ENCODE results near the gene CD300H.
"Not testable (repeated sequence)": the region's sequence is repeated elsewhere in the genome, so short reads cannot be mapped to it uniquely, and the experiment has no call there.

Gene CD300H

DNA sequence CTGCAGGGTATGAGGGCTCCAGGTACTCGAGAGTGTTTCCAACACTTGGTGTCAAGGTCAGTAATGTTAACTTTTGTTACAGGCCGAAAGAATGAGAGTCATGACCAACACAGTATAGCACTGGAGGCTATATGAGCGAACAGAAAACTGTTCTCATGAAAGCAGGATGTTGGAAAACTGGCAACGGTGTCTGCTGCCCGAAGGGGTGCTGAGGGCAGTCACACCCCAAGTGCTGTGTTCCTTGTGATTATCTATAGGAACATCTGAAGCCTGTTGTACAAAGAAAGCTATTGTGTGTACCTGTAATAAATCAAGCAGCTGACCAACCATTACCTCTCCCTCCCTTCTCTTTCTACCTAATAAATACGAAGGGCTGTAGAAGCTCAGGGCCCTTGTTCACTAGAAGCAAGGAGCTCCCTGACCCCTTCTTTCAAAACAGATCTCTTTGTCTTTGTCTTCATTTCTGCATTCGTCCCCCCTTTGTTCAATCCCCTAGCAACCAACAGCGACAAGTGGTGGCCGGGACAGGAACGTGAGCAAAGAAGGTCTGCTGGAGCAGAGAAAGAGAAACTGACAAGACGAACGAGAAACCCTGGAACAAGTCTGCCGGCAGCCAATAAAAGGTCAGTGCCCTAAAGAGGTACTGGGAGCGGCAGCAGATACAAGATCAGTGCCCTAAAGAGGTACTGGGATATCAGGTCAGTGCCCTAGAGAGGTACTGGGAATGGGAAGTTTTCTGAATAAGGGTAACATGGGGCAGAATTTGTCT is 17.2 kb upstream of the CD300H start:
- DNase-seq, result no peak

DNA sequence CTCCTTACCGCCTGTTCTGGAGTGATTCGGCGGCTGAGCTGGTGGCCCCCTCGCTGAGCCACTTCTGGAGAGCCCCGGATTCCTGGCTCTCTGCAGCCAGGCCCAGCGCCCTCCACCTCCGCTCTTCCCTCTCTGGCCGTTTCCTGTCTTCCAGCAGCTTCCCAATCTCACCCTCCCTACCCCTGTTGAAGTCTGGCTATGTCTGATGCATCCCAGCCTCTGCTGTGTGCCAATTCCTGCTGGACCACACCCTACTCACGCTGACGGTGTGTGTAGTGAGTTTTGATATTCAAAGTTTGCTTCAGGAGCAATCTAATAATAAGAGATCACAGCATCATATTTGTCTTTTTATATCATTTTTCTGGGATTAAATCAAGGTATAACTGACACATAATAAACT is 15.3 kb upstream of the CD300H start:
- no peak for DNase-seq

DNA sequence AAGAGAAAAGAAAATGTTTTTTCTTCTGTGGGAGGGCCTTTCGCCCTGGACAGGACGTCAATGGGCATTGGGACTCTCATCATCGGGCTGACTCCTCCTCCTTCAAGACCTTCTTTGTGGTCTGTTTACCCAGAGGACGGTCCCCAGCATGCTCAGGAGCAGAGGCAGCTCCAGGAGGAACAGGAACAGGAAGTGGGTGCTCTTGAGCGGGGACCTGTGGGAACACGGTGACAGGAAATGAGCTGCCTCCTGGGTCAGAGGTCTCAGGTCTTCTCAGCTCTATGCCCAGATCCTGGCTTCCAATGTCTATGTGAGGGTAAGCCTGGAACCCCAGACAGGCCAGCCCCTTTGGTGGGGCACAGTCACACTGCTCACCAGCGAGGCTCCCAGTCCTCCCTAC is 12.6 kb upstream of the CD300H start:
- DNase-seq, result no peak

DNA sequence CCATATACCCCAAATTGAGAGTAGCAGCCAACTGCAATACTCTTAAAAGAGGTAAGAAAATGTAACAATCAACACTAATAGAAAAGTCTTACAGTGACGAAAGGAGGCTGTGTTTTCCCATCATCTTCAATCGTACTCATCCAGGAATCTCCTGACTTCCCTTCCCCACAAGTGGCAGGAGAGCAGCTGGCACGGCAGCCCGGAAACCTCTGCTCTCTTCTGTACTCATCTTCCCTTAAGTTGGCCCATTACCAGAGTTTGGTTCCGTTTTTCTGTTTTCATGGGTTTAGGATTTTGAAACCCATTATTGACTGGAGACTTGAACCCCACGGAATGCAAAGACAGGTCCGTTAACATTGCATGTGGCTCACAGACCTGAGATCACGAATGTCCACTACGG is 11.7 kb upstream of the CD300H start:
- DNase-seq, result no peak

DNA sequence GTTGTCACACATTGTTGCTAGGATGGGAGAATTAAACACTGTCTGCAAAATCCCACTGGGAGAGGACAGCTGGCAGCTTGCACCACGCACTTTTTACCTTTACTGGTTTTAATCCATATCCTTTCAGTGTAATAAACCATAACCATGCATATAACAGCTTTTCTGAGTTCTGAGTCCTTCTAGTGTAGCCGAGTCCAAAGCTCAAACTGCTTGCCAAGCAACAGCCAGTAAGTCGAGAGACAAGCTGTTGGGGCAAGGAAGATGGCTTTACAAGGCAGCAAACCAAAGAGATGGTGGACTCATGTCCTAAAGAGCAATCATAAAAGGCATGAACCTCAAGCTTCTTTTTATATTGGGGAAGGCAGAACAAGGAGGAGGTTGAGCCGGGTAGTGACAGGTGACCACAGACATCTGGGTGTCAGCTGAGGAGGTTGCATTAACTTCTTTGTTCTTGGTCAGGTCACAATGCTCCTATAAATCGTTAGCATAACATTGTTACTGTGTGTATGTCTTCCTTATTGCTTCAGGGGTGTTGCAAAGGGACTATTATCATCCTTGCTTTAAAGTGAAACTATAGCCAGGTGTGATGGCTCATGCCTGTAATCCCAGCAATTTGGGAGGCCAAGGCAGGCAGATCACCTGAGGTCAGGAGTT is 7.3 kb upstream of the CD300H start:
- DNase-seq, result no peak

DNA sequence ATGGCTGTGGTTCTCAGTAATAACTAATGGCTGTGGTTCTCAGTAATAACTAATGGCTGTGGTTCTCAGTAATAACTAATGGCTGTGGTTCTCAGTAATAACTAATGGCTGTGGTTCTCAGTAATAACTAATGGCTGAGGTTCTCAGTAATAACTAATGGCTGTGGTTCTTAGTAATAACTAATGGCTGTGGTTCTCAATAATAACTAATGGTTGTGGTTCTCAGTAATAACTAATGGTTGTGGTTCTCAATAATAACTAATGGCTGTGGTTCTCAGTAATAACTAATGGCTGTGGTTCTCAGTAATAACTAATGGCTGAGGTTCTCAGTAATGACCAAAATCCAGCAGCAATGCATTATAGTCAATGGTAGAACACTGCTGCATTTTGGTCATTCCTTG is 6.3 kb upstream of the CD300H start:
- not testable (repeated sequence) for DNase-seq

DNA sequence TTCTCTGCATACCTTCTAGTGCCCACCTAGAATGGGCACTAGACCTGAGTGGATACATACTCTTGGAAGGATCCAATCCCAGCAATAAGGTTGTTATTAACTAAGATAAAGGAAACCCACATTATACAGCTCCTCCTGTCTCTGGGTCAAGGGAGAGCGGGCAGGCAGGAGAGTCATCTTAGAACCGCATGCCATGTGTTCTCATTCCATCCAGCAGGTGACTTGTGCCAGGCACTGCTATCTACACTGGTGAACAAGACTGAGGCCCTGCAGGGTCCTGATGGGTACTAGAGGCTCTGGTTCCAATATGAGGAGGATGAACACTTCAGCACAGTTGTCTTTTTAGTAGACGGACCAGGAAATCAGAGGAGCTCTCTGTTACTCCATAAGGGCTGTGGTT is 5.9 kb upstream of the CD300H start:
- no peak for DNase-seq

DNA sequence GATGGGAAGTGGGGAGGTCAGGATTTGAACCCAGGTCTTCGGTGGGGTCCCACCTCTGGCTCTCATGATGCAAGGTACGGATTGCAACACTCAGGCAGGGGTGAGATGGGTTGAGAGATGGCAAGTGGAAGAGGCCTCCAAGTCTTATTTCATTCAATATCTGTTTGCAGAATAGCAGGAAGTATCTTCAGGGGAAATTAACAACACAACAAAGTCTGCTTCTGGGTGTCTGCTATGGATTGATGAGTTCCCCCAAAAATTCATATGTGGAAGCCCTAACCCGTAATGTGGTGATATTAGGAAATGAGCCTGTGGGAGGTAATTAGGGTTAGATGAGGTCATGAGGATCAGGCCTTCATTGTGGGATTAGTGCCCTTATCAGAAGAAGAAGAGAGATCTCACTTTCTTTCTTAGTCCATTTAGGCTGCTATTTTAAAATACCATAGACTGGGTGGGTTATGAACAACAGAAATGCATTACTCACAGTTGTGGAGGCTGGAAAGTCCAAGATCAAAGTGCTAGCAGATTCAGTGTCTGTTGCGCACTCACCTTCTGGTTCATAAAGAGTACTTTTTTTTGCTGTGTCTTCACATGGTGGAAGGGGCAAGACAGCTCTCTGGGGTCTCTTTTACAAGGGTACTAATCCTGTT is 4.4 kb upstream of the CD300H start:
- DNase-seq, result no peak

DNA sequence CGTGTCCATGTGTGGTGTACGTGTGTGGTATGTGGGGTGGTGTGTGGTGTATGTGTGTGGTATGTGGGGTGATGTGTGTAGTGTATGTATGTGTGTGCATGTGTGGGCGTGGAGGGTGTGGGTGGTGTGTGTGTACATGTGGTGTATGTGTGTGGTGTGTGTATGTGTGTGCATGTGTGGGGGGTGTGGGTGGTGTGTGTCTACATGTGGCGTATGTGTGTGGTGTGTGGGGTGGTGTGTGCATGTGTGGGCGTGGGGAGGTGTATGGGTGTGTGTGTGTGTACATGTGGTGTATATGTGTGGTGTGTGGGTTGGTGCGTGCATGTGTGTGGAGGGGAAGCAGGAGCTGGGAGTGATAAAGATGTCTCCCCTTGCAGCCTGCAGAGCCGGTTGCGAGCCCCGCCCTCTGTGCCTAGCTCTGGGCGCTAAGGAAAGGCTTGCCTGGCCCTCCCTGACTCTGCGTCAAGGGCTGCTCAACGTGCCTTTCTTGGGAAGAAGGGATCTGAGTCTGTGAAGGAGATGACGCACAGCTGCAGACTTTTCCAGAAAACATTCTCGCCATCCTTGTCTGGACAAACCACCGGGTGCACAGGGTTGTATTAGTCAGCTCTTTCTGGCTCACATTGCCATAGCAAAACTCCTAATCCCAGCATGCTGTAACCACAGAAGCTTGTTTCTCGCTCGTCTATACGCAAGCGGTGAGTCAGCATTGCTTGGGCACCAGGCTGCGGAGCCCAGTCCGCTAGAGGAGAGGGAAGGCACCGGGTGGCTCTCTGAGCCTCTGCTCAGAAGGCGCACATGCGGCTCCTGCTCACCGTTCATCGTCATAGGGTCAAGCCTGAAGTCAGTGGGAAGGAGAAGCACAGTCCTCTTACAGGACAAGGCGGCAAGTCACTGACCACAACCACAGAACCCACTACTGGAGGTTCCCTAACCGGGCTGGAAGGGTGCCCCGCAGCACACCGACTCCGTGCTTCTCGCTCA is 2.0 kb upstream of the CD300H start:
- no peak for DNase-seq

DNA sequence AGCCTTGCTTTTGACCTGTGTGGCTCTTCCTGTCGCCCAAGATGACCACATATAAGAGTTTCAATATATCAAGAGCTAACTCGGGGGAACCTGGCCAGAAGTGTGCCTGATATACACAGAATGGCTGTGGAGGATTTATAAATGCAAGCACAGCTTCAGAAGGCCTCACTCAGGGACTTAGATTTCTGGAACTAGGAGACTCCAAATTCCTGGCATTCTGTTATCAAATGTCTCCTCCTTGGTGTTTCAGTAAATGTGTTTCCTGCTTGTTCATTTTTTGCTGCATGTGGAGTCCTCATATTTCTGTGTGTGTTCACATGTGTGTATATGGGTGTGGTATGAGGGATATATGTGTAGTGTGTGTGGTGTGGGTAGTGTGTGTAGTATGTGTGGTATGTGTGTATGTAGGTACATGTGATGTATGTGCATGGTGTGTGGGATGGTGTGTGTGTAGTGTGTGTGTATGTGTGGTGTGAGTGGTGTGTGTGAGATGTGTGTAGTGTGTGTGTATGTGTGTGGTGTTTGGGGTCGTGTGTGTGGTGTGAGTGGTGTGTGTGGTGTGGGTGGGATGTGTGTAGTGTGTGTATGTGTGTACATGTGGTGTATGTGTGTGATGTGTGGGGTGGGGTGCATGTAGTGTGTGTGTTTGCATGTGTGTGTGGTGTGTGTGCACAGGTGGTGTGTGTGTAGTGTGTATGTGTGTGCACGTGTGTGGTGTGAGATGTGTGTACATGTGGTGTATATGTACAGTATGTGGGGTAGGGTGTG is 981 bp upstream of the CD300H start:
- DNase-seq, result no peak

DNA sequence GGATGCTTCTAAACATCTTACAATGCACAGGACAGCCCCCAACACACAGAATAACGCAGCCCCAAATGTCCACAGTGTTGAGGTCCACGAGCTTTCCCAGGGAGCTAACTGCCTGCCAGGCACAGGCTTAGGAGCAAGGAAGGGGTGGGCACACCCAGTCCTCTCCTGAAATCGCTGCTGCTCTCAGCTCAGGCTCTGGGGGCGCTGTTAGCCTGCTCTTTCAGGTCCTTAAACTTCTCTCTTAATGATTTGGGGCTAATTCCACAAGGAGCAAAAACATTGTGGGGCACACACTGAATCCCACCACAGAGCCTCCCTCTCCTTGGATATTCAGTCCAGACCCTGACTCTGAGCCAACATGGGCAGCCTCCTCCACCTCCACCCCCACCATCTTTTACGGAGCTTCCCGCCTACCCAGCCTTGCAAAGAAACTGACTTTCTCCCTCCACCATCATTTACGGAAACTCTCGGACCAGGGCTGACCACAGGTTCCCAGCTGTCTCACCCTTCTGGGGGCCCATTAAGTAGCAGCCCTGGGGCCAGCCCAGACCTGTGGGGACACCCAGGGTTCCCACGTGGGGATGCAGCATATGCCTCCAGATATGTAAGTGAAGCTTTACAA is 1.1 kb downstream of the CD300H start:
- DNase-seq, result no peak

DNA sequence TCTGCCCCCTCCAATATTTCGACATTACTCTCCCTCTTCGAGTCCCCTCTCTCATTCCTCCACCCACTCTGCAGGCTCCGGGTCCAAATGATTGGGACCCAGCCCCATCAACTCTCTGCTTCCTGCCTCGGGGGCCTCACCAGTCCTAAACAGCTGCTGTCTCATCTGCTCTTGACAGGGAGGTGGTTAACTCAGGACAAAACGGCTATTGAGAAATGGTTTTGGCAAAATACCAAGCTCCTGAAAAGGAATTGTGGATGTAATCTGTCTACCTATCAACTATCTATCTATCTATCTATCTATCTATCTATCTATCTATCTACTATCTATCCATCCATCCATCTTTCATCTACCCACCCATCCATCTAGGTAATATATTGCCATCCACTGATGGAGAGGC is 2.2 kb downstream of the CD300H start:
- no peak for DNase-seq

DNA sequence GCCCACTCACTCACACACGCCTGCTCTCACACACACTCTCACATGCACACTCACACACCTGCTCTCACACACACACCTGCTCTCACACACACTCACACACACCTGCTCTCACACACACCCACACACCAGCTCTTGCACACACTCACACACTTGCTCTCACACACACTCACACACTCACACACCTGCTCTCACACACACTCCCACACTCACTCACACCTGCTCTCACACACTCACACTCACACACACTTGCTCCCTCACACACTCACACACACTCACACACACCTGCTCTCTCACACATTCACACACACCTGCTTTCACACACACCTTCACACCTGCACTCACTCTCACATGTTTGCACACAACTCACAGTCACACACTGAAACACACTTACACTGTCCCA is 4.0 kb downstream of the CD300H start:
- no peak for DNase-seq

DNA sequence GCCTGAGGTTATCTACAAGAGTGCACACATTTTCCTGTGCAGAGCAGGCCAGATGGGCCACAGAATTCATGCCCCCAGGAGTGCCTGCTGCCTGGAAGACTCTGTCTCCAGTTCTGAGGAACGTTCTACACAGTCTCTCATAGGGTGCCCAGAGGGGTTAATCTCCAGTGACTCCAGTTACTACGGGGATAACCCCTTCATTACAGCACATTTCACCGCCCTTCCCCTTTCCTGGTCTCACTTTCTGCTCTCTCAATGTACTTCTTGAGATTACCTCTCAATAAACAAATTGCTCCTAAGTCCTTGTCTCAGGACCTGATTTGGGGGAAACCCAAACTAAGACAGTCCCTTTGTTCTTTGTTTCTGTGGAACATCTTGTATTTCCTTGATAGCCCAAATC is 5.7 kb downstream of the CD300H start:
- DNase-seq, result no peak

DNA sequence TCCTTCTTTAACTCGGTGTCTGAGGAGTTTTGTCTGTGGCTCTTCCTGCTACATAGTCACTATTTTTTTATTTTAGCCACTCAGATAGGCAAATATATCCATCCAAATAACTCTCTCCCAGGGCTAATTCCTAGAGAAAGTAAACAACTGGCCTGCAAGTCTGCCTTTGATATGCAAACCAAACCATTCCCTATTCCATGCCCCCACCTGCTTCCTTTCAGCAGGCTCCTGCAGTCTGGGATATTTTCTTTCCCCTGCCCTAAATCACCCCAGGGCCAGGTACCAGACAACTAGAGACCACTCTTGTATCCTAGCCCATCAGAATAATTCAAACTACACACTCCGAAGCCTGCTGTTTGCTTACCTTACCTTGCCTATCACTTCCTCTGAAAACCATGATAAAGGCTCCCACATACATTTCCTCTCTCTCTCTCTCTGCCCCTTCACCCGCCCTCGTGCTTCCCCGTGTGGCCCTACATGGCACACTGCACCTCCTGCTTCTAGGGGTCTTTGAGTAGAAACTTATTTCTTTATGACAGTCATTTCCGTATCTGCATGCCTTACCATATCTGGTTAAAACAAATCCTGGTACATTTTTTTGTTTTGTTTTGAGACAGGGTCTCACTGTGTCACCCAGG is 8.3 kb downstream of the CD300H start:
- no peak for DNase-seq

DNA sequence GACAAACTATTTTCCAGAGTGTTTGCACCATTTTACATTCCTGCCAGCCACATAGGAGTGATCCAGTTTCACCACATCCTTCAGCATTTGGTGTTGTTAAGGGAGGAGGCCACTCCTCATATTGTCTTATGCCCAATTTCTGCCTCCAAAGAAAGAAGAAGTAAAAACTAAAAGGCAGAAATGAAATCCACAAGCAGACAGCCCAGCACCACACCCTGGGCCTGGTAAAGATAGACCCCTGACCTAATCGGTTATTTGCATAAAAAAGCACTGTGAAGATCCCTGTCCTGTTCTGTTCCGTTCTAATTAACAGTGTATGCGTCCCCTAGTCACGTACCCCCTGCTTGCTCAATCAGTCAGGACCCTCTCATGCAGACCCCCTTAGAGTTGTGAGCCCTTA is 8.9 kb downstream of the CD300H start:
- DNase-seq, result not testable (repeated sequence)

DNA sequence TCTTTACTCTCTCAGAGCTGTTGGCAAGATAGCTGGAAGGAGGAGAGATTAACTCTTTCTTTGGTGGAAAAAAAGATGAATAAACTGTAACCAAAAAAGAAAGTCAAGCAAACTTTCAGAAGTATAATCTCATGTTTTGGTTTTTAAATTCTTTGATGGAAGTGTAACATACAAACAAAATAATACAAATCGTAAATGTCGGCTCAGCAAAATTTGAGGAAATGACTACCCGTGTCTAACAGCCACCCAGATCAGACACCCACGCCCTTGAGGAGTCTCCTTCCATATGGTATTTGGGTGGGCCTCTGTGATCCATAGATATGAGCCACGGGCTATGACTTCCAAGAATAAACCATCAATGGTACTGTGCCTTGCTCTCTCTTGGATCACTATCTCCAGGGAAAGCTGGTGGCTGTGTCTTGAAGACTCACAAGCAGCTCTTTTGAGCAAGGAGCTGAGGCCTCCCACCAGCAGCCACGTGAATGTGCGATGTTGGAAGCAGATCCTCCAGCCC is 11.8 kb downstream of the CD300H start:
- no peak for DNase-seq

DNA sequence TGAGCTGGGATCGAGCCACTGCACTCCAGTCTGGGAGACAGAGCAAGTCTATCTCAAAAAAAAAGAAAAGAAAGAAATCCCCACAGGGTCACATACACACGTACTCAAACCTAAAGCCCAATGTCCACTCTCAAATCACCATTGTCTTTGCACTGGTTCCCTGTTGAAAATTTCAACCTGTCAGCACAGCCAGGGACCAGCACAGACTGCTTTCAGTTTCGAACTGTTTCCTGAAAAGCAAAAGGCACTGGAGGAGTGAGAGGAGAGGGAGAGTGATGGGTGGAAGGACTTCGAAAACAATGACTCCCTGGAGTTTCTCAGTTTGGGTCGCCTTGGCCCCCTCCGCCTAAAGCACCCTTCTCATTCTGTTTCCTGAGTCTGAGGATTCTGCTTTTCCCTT is 12.4 kb downstream of the CD300H start:
- DNase-seq, result no peak

DNA sequence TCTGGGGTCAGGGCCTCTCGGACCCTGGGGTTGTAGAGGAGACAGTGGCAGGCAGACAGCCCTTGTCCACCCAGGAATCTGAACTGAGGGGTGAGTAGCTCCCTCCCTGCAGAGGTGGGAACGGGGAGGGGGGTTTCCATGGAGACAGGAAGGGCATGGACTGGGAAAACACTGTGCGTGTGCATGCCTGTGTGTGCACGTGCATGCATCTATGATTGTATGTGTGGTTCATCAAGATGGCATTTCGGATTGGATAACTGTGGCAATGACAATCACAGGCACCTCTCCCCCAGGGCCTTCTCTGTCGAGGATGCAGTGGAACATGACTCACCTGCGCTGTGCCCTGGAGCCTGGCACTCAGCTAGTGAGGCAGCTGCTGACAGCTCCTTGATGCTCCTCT is 15.3 kb downstream of the CD300H start:
- no peak for DNase-seq

DNA sequence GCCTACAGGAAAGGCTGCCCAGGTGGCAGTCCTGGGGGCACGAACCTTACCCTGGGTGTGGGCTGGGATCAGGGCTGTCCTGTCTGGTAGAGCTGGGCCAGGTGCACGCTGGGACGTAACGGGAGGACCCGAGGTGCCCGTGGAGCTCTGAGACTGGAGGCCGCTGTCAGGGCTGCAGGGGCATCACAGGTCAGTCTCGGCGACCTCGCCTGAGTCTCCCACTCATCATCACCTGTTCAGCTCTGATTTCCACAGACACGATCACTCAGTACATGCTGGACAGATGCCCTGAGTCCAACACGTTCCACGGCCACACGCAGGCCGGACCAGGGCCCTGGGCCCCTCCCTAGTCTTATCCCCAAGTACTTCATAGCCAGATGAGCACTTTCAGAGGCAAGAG is 16.7 kb downstream of the CD300H start:
- no peak for DNase-seq

DNA sequence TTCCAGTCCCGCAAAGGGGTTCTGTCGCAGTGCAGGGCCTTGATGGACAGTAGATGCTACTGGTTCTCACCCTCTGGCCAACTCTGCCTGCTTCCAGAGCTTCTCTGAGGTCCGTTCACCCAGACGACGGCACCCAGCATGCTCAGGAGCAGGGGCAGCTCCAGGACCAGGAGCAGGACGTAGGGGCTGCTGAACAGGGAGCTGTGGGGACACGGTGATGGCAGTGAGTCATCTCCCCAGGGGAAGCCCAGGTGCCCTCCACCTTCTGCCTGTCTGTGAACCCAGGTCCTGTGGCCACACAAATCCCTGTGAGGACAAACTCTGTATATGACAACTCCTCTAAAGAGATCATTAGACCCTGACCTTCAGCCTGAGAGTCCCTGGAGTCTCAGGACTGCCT is 18.0 kb downstream of the CD300H start:
- DNase-seq, result no peak
